ENCODE data around the gene YJU2.

DNA sequence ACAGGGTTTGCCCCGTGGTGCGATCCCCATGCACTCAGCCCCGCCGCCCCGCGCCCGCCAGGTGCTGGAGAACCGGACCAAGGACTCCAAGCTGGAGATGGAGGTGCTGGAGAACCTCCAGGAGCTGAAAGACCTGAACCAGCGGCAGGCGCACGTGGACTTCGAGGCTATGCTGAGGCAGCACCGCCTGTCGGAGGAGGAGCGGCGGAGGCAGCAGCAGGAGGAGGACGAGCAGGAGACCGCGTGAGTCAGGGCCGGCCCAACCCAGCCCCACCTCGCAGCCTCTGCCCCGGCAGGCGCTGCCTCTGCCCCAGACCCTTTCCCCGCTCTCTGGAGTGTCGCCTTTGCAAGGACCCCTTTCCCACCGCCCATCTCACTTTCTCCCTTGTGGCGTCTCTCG, 11.3 kb downstream of the YJU2 start:
- TF ChIP-seq, protein P1, sequence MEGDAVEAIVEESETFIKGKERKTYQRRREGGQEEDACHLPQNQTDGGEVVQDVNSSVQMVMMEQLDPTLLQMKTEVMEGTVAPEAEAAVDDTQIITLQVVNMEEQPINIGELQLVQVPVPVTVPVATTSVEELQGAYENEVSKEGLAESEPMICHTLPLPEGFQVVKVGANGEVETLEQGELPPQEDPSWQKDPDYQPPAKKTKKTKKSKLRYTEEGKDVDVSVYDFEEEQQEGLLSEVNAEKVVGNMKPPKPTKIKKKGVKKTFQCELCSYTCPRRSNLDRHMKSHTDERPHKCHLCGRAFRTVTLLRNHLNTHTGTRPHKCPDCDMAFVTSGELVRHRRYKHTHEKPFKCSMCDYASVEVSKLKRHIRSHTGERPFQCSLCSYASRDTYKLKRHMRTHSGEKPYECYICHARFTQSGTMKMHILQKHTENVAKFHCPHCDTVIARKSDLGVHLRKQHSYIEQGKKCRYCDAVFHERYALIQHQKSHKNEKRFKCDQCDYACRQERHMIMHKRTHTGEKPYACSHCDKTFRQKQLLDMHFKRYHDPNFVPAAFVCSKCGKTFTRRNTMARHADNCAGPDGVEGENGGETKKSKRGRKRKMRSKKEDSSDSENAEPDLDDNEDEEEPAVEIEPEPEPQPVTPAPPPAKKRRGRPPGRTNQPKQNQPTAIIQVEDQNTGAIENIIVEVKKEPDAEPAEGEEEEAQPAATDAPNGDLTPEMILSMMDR (conservative IDR thresholded peaks at IDR 0.05): no peak
- TF ChIP-seq EZH2 (IDR thresholded peaks at IDR 0.05; ENCODE audit: low read depth): no peak

Data from PC-9 (cell line).